PFSK-1 (cell line): ENCODE measurements around the gene KMT2D.

Experiments
- POLR2AphosphoS5 ChIP-seq: IDR thresholded peaks from 2 replicates; pipeline ENCODE4 v1.6.1; 2012; ENCODE audit warnings: low read depth, mild to moderate bottlenecking, control low read depth, low read length, moderate library complexity
- SIN3A ChIP-seq: IDR thresholded peaks from 2 replicates; pipeline ENCODE4 v1.6.1; 2012; ENCODE audit warnings: mild to moderate bottlenecking, low read length, moderate library complexity, borderline replicate concordance; ENCODE audit not compliant: insufficient read depth
- TAF1 ChIP-seq: IDR thresholded peaks from 2 replicates; pipeline ENCODE4 v1.6.1; 2012; ENCODE audit warnings: low read length, control low read depth, borderline replicate concordance; ENCODE audit not compliant: insufficient read depth
- TF ChIP-seq, protein P1 (sequence below), 2 experiments: IDR thresholded peaks; 2 replicates each; pipeline versions ENCODE4 v1.6.1 to v1.8.0; 2011 to 2012; ENCODE audit warnings: low read depth in 2 of 2, low read length in 2 of 2, control low read depth in 1 of 2, inconsistent platforms in 1 of 2, mild to moderate bottlenecking in 1 of 2, moderate library complexity in 1 of 2; ENCODE audit not compliant: insufficient read depth in 1 of 2

DNA sequence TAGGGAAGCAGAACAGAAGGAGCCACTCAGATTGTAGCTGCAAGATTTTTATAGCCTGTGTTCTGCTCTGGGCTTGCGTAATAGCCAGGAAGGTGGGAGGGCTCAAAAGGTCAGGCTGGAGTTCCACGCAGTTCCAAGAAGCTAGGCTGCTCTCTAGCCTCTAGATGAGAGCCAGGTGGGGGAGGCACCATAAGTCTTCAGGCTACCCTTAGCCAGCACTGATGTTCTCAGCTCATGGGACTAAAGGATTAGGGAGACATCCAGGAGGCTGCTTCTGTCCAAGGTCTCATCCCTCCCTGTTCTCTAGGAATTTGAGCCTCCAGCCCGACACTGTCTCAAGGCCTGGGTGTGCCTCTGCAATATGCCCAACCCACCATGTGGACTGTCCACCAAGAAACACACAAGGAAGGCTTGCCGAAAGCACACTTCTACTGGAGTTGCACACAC, 48.4 kb upstream of the KMT2D start:
- TF ChIP-seq, protein P1, sequence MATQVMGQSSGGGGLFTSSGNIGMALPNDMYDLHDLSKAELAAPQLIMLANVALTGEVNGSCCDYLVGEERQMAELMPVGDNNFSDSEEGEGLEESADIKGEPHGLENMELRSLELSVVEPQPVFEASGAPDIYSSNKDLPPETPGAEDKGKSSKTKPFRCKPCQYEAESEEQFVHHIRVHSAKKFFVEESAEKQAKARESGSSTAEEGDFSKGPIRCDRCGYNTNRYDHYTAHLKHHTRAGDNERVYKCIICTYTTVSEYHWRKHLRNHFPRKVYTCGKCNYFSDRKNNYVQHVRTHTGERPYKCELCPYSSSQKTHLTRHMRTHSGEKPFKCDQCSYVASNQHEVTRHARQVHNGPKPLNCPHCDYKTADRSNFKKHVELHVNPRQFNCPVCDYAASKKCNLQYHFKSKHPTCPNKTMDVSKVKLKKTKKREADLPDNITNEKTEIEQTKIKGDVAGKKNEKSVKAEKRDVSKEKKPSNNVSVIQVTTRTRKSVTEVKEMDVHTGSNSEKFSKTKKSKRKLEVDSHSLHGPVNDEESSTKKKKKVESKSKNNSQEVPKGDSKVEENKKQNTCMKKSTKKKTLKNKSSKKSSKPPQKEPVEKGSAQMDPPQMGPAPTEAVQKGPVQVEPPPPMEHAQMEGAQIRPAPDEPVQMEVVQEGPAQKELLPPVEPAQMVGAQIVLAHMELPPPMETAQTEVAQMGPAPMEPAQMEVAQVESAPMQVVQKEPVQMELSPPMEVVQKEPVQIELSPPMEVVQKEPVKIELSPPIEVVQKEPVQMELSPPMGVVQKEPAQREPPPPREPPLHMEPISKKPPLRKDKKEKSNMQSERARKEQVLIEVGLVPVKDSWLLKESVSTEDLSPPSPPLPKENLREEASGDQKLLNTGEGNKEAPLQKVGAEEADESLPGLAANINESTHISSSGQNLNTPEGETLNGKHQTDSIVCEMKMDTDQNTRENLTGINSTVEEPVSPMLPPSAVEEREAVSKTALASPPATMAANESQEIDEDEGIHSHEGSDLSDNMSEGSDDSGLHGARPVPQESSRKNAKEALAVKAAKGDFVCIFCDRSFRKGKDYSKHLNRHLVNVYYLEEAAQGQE (IDR thresholded peaks at IDR 0.05; ENCODE audit: insufficient read depth in 1 of 2, low read depth in 2 of 2, low read length in 2 of 2): peak in 1 of 2 experiments; percentile 71; a peak in 2 of 4 replicates
- TF ChIP-seq SIN3A (no peak), POLR2AphosphoS5 (0 out of 2 replicates have a peak, but pooled peaks have one; percentile 21), TAF1 (0 out of 2 replicates have a peak, but pooled peaks have one; percentile 11)
